ENCODE measurements around the gene RASL11A. TPM values are rescaled to one million over a fixed set of nuclear protein-coding genes. Genes with fewer than 3 reads are reported as not detected.

Gene RASL11A
- total RNA-seq, 5 donors from 2014 or later (not counting 1 experiment from before 2014, with no cell fraction given), result 0.96 to 5.4 (median 2.1) TPM

- Histone ChIP-seq H3K27me3 (replicated peaks in 1 of 2; ENCODE audit: control insufficient read depth in 2 of 2, extremely low read depth in 1 of 2, insufficient read depth in 2 of 2, low read length in 1 of 2) (peaks cover 0 to 11% of the 10 kb centered on the region in 2 experiments), H3K4me3 (ENCODE audit: control insufficient read depth in 1 of 2, extremely low read depth in 1 of 2, low read length in 1 of 2) (no peak overlapping the region), H3K4me1 (ENCODE audit: control insufficient read depth in 1 of 2, extremely low read depth in 1 of 2, insufficient read depth in 2 of 2, low read length in 2 of 2) (peaks cover 6 to 10% of the 10 kb centered on the region in 2 experiments), H3K36me3 (ENCODE audit: control insufficient read depth in 2 of 2, extremely low read depth in 1 of 2, insufficient read depth in 1 of 2, low read length in 1 of 2) (no peaks in the 10 kb centered on the region), H3K27ac (ENCODE audit: low read length) (no peak overlapping the region), H3K9me3 (no peaks in the 10 kb centered on the region)
- Mint-ChIP-seq H3K9me3 (no peaks in the 10 kb centered on the region), H3K4me3 (no peak overlapping the region), H3K27ac (peak overlapping the region in 1 of 2 donors; percentile 22), H3K27me3 (peaks cover 0 to 2% of the 10 kb centered on the region in 2 donors), H3K4me1 (peaks cover 12 to 22% (median 17%) of the 10 kb centered on the region in 3 donors), H3K36me3 (no peaks in the 10 kb centered on the region)
- ChIA-PET POLR2A (no interaction called here), CTCF (no interaction called here)
- 82% methylated on average over 14 of the region's 19 CpGs for WGBS (ENCODE audit: insufficient coverage)
- DNase-seq (no peak), ATAC-seq (replicated peaks in 1 of 4) (no peak)
Observed at GRCh38 chr13:27308941-27309340, 38.3 kb downstream of the RASL11A start.

- Mint-ChIP-seq H3K4me3 (no peak overlapping the region), H3K9me3 (no peaks in the 10 kb centered on the region), H3K36me3 (no peaks in the 10 kb centered on the region), H3K27me3 (peaks cover 0 to 2% of the 10 kb centered on the region in 2 donors), H3K27ac (no peak overlapping the region), H3K4me1 (peaks cover 12 to 22% (median 17%) of the 10 kb centered on the region in 3 donors)
- peaks cover 0 to 11% of the 10 kb centered on the region in 2 experiments for H3K27me3 ChIP-seq (replicated peaks in 1 of 2; ENCODE audit: control insufficient read depth in 2 of 2, extremely low read depth in 1 of 2, insufficient read depth in 2 of 2, low read length in 1 of 2)
- H3K4me1 ChIP-seq (ENCODE audit: control insufficient read depth in 1 of 2, extremely low read depth in 1 of 2, insufficient read depth in 2 of 2, low read length in 2 of 2), result peaks cover 6 to 10% of the 10 kb centered on the region in 2 experiments
- POLR2A ChIA-PET, result no interaction called here
- H3K27ac ChIP-seq (ENCODE audit: low read length), result no peak overlapping the region
- CTCF ChIA-PET, result interaction anchor here in 1 of 2 donors (0.6 kb wide), 1 partner anchor 19 kb away, joined by 4 read pairs; no protein-coding TSS in a partner anchor
- H3K9me3 ChIP-seq, result no peaks in the 10 kb centered on the region
- 76% methylated on average over 3 of the region's 7 CpGs for WGBS (ENCODE audit: insufficient coverage)
- no peaks in the 10 kb centered on the region for H3K36me3 ChIP-seq (ENCODE audit: control insufficient read depth in 2 of 2, extremely low read depth in 1 of 2, insufficient read depth in 1 of 2, low read length in 1 of 2)
- no peak overlapping the region for H3K4me3 ChIP-seq (ENCODE audit: control insufficient read depth in 1 of 2, extremely low read depth in 1 of 2, low read length in 1 of 2)
- ATAC-seq (replicated peaks in 1 of 4) (no peak), DNase-seq (no peak)
Observed at GRCh38 chr13:27309401-27309958, 38.9 kb downstream of the RASL11A start.

DNA sequence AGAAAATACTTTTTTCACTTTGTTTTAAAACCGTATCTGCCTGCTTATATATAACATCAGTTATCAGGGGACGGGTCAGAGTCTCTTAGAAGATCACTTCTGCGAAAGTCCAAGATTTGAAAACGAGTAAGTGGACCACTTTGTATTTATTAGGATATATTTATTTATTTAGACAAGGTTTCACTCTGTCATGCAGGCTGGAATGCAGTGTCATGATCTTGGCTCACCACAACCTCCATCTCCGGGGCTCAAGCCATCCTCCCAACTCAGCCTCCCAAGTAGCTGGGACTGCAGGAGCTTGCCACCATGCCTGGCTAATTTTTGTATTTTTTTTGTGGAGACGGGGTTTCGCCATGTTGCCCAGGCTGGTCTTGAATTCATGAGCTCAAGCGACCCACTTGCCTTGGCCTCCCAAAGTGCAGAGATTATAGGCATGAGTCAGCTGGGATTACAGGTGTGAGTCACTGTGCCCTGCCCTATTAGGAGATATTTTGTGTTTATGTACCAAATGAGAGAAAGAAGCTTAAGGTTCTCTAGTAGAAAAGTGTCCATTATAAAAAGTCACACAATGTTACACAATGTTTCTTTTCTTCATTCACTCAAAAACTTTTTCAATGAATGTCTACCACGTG is 39.5 kb downstream of the RASL11A start:
- ChIA-PET CTCF (interaction anchor here in 1 of 2 donors (0.6 kb wide), 2 partner anchors 18 to 230 kb away, joined by 4 read pairs; no protein-coding TSS in a partner anchor), POLR2A (interaction anchor here in 1 of 2 donors (0.6 kb wide), 1 partner anchor 336 kb away, joined by 3 read pairs; no protein-coding TSS in a partner anchor)
- no peak overlapping the region for H3K4me3 ChIP-seq (ENCODE audit: control insufficient read depth in 1 of 2, extremely low read depth in 1 of 2, low read length in 1 of 2)
- WGBS (ENCODE audit: insufficient coverage), result 78% methylated on average over 4 of the region's 9 CpGs
- DNase-seq, result no peak
- ATAC-seq (replicated peaks in 1 of 4), result no peak
- Mint-ChIP-seq H3K27me3 (peaks cover 0 to 2% of the 10 kb centered on the region in 2 donors), H3K4me3 (no peak overlapping the region), H3K9me3 (no peaks in the 10 kb centered on the region), H3K4me1 (peaks cover 12 to 22% (median 17%) of the 10 kb centered on the region in 3 donors), H3K27ac (no peak overlapping the region), H3K36me3 (no peaks in the 10 kb centered on the region)
- no peak overlapping the region for H3K27ac ChIP-seq (ENCODE audit: low read length)
- H3K4me1 ChIP-seq (ENCODE audit: control insufficient read depth in 1 of 2, extremely low read depth in 1 of 2, insufficient read depth in 2 of 2, low read length in 2 of 2), result peaks cover 6 to 10% of the 10 kb centered on the region in 2 experiments
- peaks cover 0 to 11% of the 10 kb centered on the region in 2 experiments for H3K27me3 ChIP-seq (replicated peaks in 1 of 2; ENCODE audit: control insufficient read depth in 2 of 2, extremely low read depth in 1 of 2, insufficient read depth in 2 of 2, low read length in 1 of 2)
- H3K36me3 ChIP-seq (ENCODE audit: control insufficient read depth in 2 of 2, extremely low read depth in 1 of 2, insufficient read depth in 1 of 2, low read length in 1 of 2), result no peaks in the 10 kb centered on the region
- no peaks in the 10 kb centered on the region for H3K9me3 ChIP-seq

GRCh38 chr13:27310946-27311345 is 40.3 kb downstream of the RASL11A start:
- no peaks in the 10 kb centered on the region for H3K9me3 Mint-ChIP-seq
- DNase-seq (no peak), ATAC-seq (replicated peaks in 1 of 4) (no peak)
- Histone ChIP-seq H3K4me1 (ENCODE audit: control insufficient read depth in 1 of 2, extremely low read depth in 1 of 2, insufficient read depth in 2 of 2, low read length in 2 of 2) (peaks cover 6 to 9% of the 10 kb centered on the region in 2 experiments), H3K9me3 (no peaks in the 10 kb centered on the region), H3K4me3 (ENCODE audit: control insufficient read depth in 1 of 2, extremely low read depth in 1 of 2, low read length in 1 of 2) (no peak overlapping the region), H3K27ac (ENCODE audit: low read length) (no peak overlapping the region), H3K27me3 (replicated peaks in 1 of 2; ENCODE audit: control insufficient read depth in 2 of 2, extremely low read depth in 1 of 2, insufficient read depth in 2 of 2, low read length in 1 of 2) (peaks cover 0 to 11% of the 10 kb centered on the region in 2 experiments), H3K36me3 (ENCODE audit: control insufficient read depth in 2 of 2, extremely low read depth in 1 of 2, insufficient read depth in 1 of 2, low read length in 1 of 2) (no peaks in the 10 kb centered on the region)
- 55% methylated on average over 2 of the region's 2 CpGs for WGBS (ENCODE audit: insufficient coverage)
- H3K27me3 Mint-ChIP-seq, result peaks cover 0 to 4% of the 10 kb centered on the region in 2 donors
- H3K4me3 Mint-ChIP-seq, result no peak overlapping the region
- peaks cover 11 to 22% (median 15%) of the 10 kb centered on the region in 3 donors for H3K4me1 Mint-ChIP-seq
- H3K36me3 Mint-ChIP-seq, result no peaks in the 10 kb centered on the region
- H3K27ac Mint-ChIP-seq, result no peak overlapping the region
- POLR2A ChIA-PET, result no interaction called here
- CTCF ChIA-PET, result no interaction called here

- peaks cover 0 to 14% of the 10 kb centered on the region in 2 experiments for H3K27me3 ChIP-seq (replicated peaks in 1 of 2; ENCODE audit: control insufficient read depth in 2 of 2, extremely low read depth in 1 of 2, insufficient read depth in 2 of 2, low read length in 1 of 2)
- H3K36me3 Mint-ChIP-seq, result no peaks in the 10 kb centered on the region
- peaks cover 2 to 6% of the 10 kb centered on the region in 2 experiments for H3K4me1 ChIP-seq (ENCODE audit: control insufficient read depth in 1 of 2, extremely low read depth in 1 of 2, insufficient read depth in 2 of 2, low read length in 2 of 2)
- H3K27ac Mint-ChIP-seq, result no peak overlapping the region
- no peaks in the 10 kb centered on the region for H3K9me3 Mint-ChIP-seq
- no peak overlapping the region for H3K27ac ChIP-seq (ENCODE audit: low read length)
- peaks cover 6 to 18% (median 8%) of the 10 kb centered on the region in 3 donors for H3K4me1 Mint-ChIP-seq
- H3K27me3 Mint-ChIP-seq, result peaks cover 7 to 10% of the 10 kb centered on the region in 2 donors
- H3K4me3 ChIP-seq (ENCODE audit: control insufficient read depth in 1 of 2, extremely low read depth in 1 of 2, low read length in 1 of 2), result no peak overlapping the region
- ATAC-seq (replicated peaks in 1 of 4), result no peak
- H3K36me3 ChIP-seq (ENCODE audit: control insufficient read depth in 2 of 2, extremely low read depth in 1 of 2, insufficient read depth in 1 of 2, low read length in 1 of 2), result no peaks in the 10 kb centered on the region
- POLR2A ChIA-PET, result interaction anchor here in 1 of 2 donors (0.5 to 0.7 kb wide), 2 partner anchors 112 to 142 kb away, joined by 3 to 9 read pairs; no protein-coding TSS in a partner anchor
- WGBS (ENCODE audit: insufficient coverage), result 80% methylated on average over 1 of the region's 6 CpGs
- CTCF ChIA-PET, result interaction anchor here in 1 of 2 donors (1.1 kb wide), 1 partner anchor 326 kb away, joined by 3 read pairs; no protein-coding TSS in a partner anchor
- no peak overlapping the region for H3K4me3 Mint-ChIP-seq
- no peak for DNase-seq
- no peaks in the 10 kb centered on the region for H3K9me3 ChIP-seq
Observed at GRCh38 chr13:27311518-27312210, 41.0 kb downstream of the RASL11A start.

GRCh38 chr13:27313770-27314169 is 43.1 kb downstream of the RASL11A start:
- Histone ChIP-seq H3K4me1 (ENCODE audit: control insufficient read depth in 1 of 2, extremely low read depth in 1 of 2, insufficient read depth in 2 of 2, low read length in 2 of 2) (peaks cover 0 to 4% of the 10 kb centered on the region in 2 experiments), H3K36me3 (ENCODE audit: control insufficient read depth in 2 of 2, extremely low read depth in 1 of 2, insufficient read depth in 1 of 2, low read length in 1 of 2) (no peaks in the 10 kb centered on the region), H3K27me3 (replicated peaks in 1 of 2; ENCODE audit: control insufficient read depth in 2 of 2, extremely low read depth in 1 of 2, insufficient read depth in 2 of 2, low read length in 1 of 2) (peaks cover 0 to 9% of the 10 kb centered on the region in 2 experiments), H3K9me3 (no peaks in the 10 kb centered on the region), H3K4me3 (ENCODE audit: control insufficient read depth in 1 of 2, extremely low read depth in 1 of 2, low read length in 1 of 2) (no peak overlapping the region), H3K27ac (ENCODE audit: low read length) (no peak overlapping the region)
- POLR2A ChIA-PET, result no interaction called here
- no peak for ATAC-seq (replicated peaks in 1 of 4)
- Mint-ChIP-seq H3K36me3 (no peaks in the 10 kb centered on the region), H3K27ac (no peak overlapping the region), H3K4me1 (peaks cover 4 to 14% (median 5%) of the 10 kb centered on the region in 3 donors), H3K27me3 (peaks cover 10 to 15% of the 10 kb centered on the region in 2 donors), H3K9me3 (no peaks in the 10 kb centered on the region), H3K4me3 (no peak overlapping the region)
- CTCF ChIA-PET, result no interaction called here
- DNase-seq, result no peak
- 100% methylated on average over 1 of the region's 1 CpG for WGBS (ENCODE audit: insufficient coverage)
